ENCODE measurements around the gene YY1.

GRCh38 chr14:100309028-100309737, 70.2 kb downstream of the YY1 start:
- TF ChIP-seq CTCF (IDR thresholded peaks at IDR 0.05 in 8 of 11, conservative IDR thresholded peaks at IDR 0.05 in 3 of 11) (no peak), POLR2A (IDR thresholded peaks at IDR 0.05) (no peak)
